Islet of Langerhans (tissue), 1 donor: Measurements from ENCODE around the gene ZNF385A.

ENCODE experiments used
- FAIRE-seq: peaks from one replicate; lab custom pipeline; 2011; peaks lifted over from hg19 to GRCh38; lab: Jason Lieb, UNC

Gene ZNF385A

DNA sequence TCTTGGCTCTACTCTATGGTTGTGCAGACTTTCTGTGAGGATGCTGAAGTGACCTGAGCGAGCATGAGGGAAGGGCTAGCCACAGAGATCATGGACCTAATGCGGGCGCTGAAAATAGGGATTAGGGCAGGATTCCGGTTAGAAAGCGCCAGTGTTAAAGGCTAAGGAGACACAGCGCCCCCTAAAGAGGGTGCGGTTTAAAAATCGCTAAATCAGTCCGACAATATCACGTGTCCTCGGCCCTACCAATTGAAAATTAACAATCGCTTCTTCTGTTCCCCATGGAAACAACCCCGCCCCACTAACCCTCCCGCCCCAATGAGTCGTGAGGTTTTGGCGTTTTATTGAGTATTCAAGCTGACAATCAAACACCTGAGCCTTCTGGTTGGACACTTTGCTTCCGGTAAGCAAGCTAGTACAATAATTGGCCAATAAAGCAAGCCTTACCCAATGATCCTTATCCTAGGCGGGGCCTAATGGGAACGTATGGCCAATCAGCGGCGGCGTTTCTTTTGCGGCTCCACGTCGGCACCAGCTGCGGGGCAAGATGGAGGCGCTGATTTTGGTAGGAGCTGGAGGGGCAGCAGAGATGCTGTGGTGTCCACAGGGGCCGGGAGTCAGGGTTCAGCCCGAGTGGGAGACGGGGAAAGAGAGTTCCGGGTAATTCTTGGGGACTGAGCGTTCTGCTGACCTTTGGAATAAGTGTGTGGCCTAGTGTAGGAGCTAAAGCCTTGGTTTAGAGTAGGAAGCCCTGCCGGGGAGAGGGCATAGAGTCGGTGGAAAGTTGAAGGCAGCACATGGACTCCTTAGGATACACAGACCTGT, 59.7 kb downstream of the ZNF385A start, which contains the start of gene COPZ1:
COPZ1 (plus strand) TSS at position 515 of the 825 bp plus-strand sequence; CDS start at position 548, 33 bp downstream.
- peak; percentile 97 for FAIRE-seq

DNA sequence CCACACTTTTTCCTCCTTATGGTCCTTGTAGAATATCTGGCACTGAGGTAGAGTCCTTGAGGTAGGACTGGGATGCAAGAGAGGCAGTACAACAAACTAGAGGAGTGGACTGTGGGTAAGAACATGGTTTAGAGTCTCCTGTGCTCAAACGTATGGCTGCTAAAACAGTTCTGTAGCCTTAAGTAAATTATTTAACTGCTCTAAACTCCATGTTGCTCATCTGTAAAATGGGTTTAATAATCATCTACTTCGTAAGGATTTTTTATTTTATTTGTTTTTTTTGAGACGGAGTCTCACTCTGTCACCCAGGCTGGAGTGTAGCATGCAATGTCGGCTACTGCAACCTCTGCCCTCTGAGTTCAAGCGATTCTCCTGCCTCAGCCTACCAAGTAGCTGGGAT, 63.2 kb downstream of the ZNF385A start:
- FAIRE-seq, result no peak
